OCI-LY1 (cell line): Measurements from ENCODE around the gene TXLNG.

Experiments
- H2AFZ ChIP-seq: fragments of 200-600 bp; sonication (generic), shearing (Covaris generic); 2 replicates; pipeline ENCODE4 v1.6.0; 2014; ENCODE audit warnings: antibody characterized with exemption, mild to moderate bottlenecking, low read length
- H3F3A ChIP-seq: fragments of 200-600 bp; sonication (generic), shearing (Covaris generic); 2 replicates; pipeline ENCODE4 v1.6.0; 2014; ENCODE audit warnings: mild to moderate bottlenecking, antibody characterized with exemption, low read length, moderate library complexity; ENCODE audit not compliant: insufficient read depth
- H3K27ac ChIP-seq: fragments of 200-600 bp; sonication (generic); 2 replicates; pipeline ENCODE4 v1.5.1; 2014; ENCODE audit warnings: low read length, mixed run types, mild to moderate bottlenecking, low read depth; ENCODE audit not compliant: poor library complexity, severe bottlenecking
- H3K27me3 ChIP-seq: fragments of 200-600 bp; sonication (generic); 2 replicates; pipeline ENCODE4 v1.6.0; 2014; ENCODE audit warnings: antibody characterized with exemption, mild to moderate bottlenecking, low read length, moderate library complexity; ENCODE audit not compliant: insufficient read depth
- H3K36me3 ChIP-seq: fragments of 200-600 bp; sonication (generic); 2 replicates; pipeline ENCODE4 v1.6.1; 2014; ENCODE audit warnings: mild to moderate bottlenecking, antibody characterized with exemption, low read length, moderate library complexity, mixed read lengths; ENCODE audit not compliant: insufficient read depth
- H3K4me1 ChIP-seq: fragments of 200-600 bp; sonication (generic); 2 replicates; pipeline ENCODE4 v1.5.1; 2014; ENCODE audit warnings: mild to moderate bottlenecking, low read length, moderate library complexity; ENCODE audit not compliant: insufficient read depth, severe bottlenecking
- H3K4me2 ChIP-seq: fragments of 200-600 bp; sonication (generic), shearing (Covaris generic); 2 replicates; pipeline ENCODE4 v1.6.1; 2014; ENCODE audit warnings: low read length
- H3K4me3 ChIP-seq: fragments of 200-600 bp; sonication (generic); 2 replicates; pipeline ENCODE4 v1.5.1; 2014; ENCODE audit warnings: low read length, low read depth, mild to moderate bottlenecking, mixed read lengths; ENCODE audit not compliant: poor library complexity, severe bottlenecking
- H3K79me2 ChIP-seq: fragments of 200-600 bp; shearing (Covaris generic); 2 replicates; pipeline ENCODE4 v1.6.1; 2016; ENCODE audit warnings: mixed run types, low read length, mixed read lengths; ENCODE audit not compliant: insufficient read depth
- H3K9ac ChIP-seq: fragments of 200-600 bp; sonication (generic), shearing (Covaris generic); 2 replicates; pipeline ENCODE4 v1.6.1; 2014; ENCODE audit warnings: mild to moderate bottlenecking, low read length, mixed read lengths
- H3K9me2 ChIP-seq: fragments of 200-600 bp; sonication (generic), shearing (Covaris generic); 2 replicates; pipeline ENCODE4 v1.6.1; 2014; ENCODE audit warnings: low read depth, mild to moderate bottlenecking, low read length, mixed read lengths
- H3K9me3 ChIP-seq: fragments of 200-600 bp; shearing (Covaris generic); 2 replicates; pipeline ENCODE4 v1.6.1; 2014; ENCODE audit warnings: low read length, mixed read lengths
- H4K20me1 ChIP-seq: fragments of 200-600 bp; sonication (generic), shearing (Covaris generic); 2 replicates; pipeline ENCODE4 v1.6.0; 2016; ENCODE audit warnings: mild to moderate bottlenecking, low read length; ENCODE audit not compliant: insufficient read depth
- CTCF ChIP-seq: fragments of 200-600 bp; sonication (generic), shearing (Covaris generic); IDR thresholded peaks from 2 replicates; pipeline ENCODE4 v1.5.1; 2017; ENCODE audit warnings: mild to moderate bottlenecking, antibody characterized with exemption, low read length, moderate library complexity, mixed read lengths
- EZH2 ChIP-seq: fragments of 200-600 bp; sonication (generic), shearing (Covaris generic); IDR thresholded peaks from 2 replicates; pipeline ENCODE4 v1.8.0; 2017; ENCODE audit warnings: borderline replicate concordance, mixed run types, mild to moderate bottlenecking, antibody characterized with exemption, low read length, moderate library complexity, mixed read lengths

The TXLNG gene

GRCh38 chrX:16885628-16886027 is 99.4 kb downstream of the TXLNG start:
- Histone ChIP-seq H3K4me2 (no peak overlapping the region), H3K27ac (peak overlapping the region; percentile 54)

GRCh38 chrX:16892504-16893362 is 106.5 kb downstream of the TXLNG start:
- no peak overlapping the region; the same call in 1 of the 2 replicates for H2AFZ ChIP-seq
- no peaks in the 10 kb centered on the region for H3K27me3 ChIP-seq
- no peak overlapping the region for H3K27ac ChIP-seq
- no peak overlapping the region for H3K4me3 ChIP-seq
- no peaks in the 10 kb centered on the region for H3K79me2 ChIP-seq
- no peaks in the 10 kb centered on the region for H3F3A ChIP-seq
- peaks cover 5% of the 10 kb centered on the region for H3K4me1 ChIP-seq
- H3K9me2 ChIP-seq = no peaks in the 10 kb centered on the region
- TF ChIP-seq EZH2 (no peak), CTCF (peak; percentile 84)
- H3K36me3 ChIP-seq = no peaks in the 10 kb centered on the region
- H4K20me1 ChIP-seq = no peaks in the 10 kb centered on the region
- H3K9ac ChIP-seq = no peak overlapping the region
- 0 out of 2 replicates have a peak overlapping the region, but pooled peaks have one; percentile 24 for H3K4me2 ChIP-seq
- H3K9me3 ChIP-seq = no peaks in the 10 kb centered on the region

More at GRCh38 chrX:16885628-16886027, 99.4 kb downstream of the TXLNG start:
- Histone ChIP-seq H2AFZ (no peak overlapping the region), H3K4me1 (peaks cover 35% of the 10 kb centered on the region), H3K27me3 (no peaks in the 10 kb centered on the region), H3F3A (no peaks in the 10 kb centered on the region), H3K9ac (no peak overlapping the region), H3K4me3 (no peak overlapping the region), H3K36me3 (no peaks in the 10 kb centered on the region), H3K79me2 (no peaks in the 10 kb centered on the region), H4K20me1 (no peaks in the 10 kb centered on the region), H3K9me3 (no peaks in the 10 kb centered on the region), H3K9me2 (no peaks in the 10 kb centered on the region)
- TF ChIP-seq CTCF = no peak
- TF ChIP-seq EZH2 = no peak
